Bronchial epithelial cell (primary cell): Measurements from ENCODE around the gene TMEM231. TPM values are rescaled to one million over a fixed set of nuclear protein-coding genes. Genes with fewer than 3 reads are reported as not detected.
"Not testable (repeated sequence)": the region's sequence is repeated elsewhere in the genome, so short reads cannot be mapped to it uniquely, and the experiment has no call there.

Experiments
- DNase-seq: peaks from one replicate; pipeline ENCODE4 v3.0.0-alpha.2; 2010; ENCODE audit warnings: low read depth
- FAIRE-seq: peaks from 2 replicates; lab custom pipeline; 2011; peaks lifted over from hg19 to GRCh38; lab: Jason Lieb, UNC
- H3K27me3 ChIP-seq: 2 replicates; pipeline ENCODE4 v1.5.1; 2011; ENCODE audit warnings: low read length; ENCODE audit not compliant: control insufficient read depth, insufficient read depth
- H3K36me3 ChIP-seq: 2 replicates; pipeline ENCODE4 v1.5.1; 2011; ENCODE audit warnings: low read length; ENCODE audit not compliant: control insufficient read depth, insufficient read depth
- H3K4me3 ChIP-seq: 2 replicates; pipeline ENCODE4 v1.5.1; 2011; ENCODE audit warnings: mild to moderate bottlenecking, low read depth, low read length, control low read depth
- CTCF ChIP-seq: IDR thresholded peaks from 2 replicates; pipeline ENCODE4 v1.5.1; 2011; ENCODE audit warnings: mild to moderate bottlenecking, moderate library complexity, low read length, control low read depth, inconsistent platforms; ENCODE audit not compliant: insufficient read depth, severe bottlenecking
- total RNA-seq: library from RNA; depleted of rRNA; stranded (reverse); fragments of >200 nt; gene quantifications from 2 replicates; pipeline ENCODE4 v1.2.1, GENCODE V29; 2014

The TMEM231 gene
- 5.2 and 9.7 TPM in 2 replicates for total RNA-seq

- FAIRE-seq (no peak), DNase-seq (peak; percentile 85)
- H3K27me3 ChIP-seq = no peaks in the 10 kb centered on the region
- no peak for TF ChIP-seq CTCF
- no peaks in the 10 kb centered on the region for H3K36me3 ChIP-seq
- peak within 1 kb of the TSS; percentile 75 for H3K4me3 ChIP-seq
Measured at GRCh38 chr16:75555707-75556430, at the start of gene TMEM231. Gene TMEM231 (minus strand): TSS chr16:75556252. CDS start chr16:75556209, 43 bp downstream.

GRCh38 chr16:75603241-75603640 lies 47.2 kb upstream of the TMEM231 start:
- no peak for TF ChIP-seq CTCF
- peaks cover 7% of the 10 kb centered on the region for H3K36me3 ChIP-seq

GRCh38 chr16:75599452-75600277 lies 43.6 kb upstream of the TMEM231 start:
- FAIRE-seq (no peak), DNase-seq (no peak)
- TF ChIP-seq CTCF = no peak

More at GRCh38 chr16:75603241-75603640, 47.2 kb upstream of the TMEM231 start:
- Histone ChIP-seq H3K27me3 (no peaks in the 10 kb centered on the region), H3K4me3 (no peak overlapping the region)
- DNase-seq = peak; percentile 33
- no peak for FAIRE-seq

GRCh38 chr16:75593825-75594820 lies 38.1 kb upstream of the TMEM231 start:
- H3K36me3 ChIP-seq = peaks cover 3% of the 10 kb centered on the region
- no peaks in the 10 kb centered on the region for H3K27me3 ChIP-seq
- DNase-seq (peak; percentile 89), FAIRE-seq (peak; percentile 7)
- TF ChIP-seq CTCF = no peak
- H3K4me3 ChIP-seq = no peak overlapping the region

More at GRCh38 chr16:75599452-75600277, 43.6 kb upstream of the TMEM231 start:
- Histone ChIP-seq H3K27me3 (no peaks in the 10 kb centered on the region), H3K36me3 (peaks cover 7% of the 10 kb centered on the region), H3K4me3 (no peak overlapping the region)

- peaks cover 3% of the 10 kb centered on the region for H3K36me3 ChIP-seq
- TF ChIP-seq CTCF = no peak
- no peak overlapping the region for H3K4me3 ChIP-seq
- H3K27me3 ChIP-seq = no peaks in the 10 kb centered on the region
- no peak for DNase-seq
- FAIRE-seq = no peak
Measured at GRCh38 chr16:75593308-75593707, 37.3 kb upstream of the TMEM231 start.

- not testable (repeated sequence) for FAIRE-seq, H3K4me3 ChIP-seq, H3K27me3 ChIP-seq, DNase-seq, H3K36me3 ChIP-seq
Measured at GRCh38 chr16:75591927-75592326, 35.9 kb upstream of the TMEM231 start.
